GM12874 (cell line): ENCODE measurements around the gene BCL2.

Experiments
- TF ChIP-seq, protein P1 (sequence below): IDR thresholded peaks from 2 replicates; pipeline ENCODE4 v1.5.1; 2011; ENCODE audit warnings: low read depth, mild to moderate bottlenecking, control low read depth, low read length, moderate library complexity; ENCODE audit not compliant: insufficient read depth

BCL2 gene

DNA sequence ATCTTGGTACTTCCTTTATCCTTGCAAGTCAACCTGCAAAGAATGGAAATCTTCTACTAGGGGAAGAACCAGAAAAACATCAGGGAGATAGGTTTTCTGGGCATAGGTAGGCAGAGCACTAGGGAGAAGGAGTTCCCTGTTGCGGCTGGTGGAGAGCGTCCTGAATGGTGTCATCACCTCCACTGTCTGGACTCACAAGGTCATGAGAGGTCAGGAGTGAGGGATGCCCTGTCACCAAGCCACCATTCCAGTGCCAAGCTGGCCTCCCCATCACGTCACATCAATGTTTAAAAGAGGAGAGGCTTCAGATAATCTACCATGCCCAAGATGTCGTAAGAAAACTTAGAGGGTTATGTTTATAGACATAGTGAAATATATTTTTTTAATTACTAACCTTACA lies 72.1 kb downstream of the BCL2 start:
- TF ChIP-seq, protein P1, sequence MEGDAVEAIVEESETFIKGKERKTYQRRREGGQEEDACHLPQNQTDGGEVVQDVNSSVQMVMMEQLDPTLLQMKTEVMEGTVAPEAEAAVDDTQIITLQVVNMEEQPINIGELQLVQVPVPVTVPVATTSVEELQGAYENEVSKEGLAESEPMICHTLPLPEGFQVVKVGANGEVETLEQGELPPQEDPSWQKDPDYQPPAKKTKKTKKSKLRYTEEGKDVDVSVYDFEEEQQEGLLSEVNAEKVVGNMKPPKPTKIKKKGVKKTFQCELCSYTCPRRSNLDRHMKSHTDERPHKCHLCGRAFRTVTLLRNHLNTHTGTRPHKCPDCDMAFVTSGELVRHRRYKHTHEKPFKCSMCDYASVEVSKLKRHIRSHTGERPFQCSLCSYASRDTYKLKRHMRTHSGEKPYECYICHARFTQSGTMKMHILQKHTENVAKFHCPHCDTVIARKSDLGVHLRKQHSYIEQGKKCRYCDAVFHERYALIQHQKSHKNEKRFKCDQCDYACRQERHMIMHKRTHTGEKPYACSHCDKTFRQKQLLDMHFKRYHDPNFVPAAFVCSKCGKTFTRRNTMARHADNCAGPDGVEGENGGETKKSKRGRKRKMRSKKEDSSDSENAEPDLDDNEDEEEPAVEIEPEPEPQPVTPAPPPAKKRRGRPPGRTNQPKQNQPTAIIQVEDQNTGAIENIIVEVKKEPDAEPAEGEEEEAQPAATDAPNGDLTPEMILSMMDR: no peak

DNA sequence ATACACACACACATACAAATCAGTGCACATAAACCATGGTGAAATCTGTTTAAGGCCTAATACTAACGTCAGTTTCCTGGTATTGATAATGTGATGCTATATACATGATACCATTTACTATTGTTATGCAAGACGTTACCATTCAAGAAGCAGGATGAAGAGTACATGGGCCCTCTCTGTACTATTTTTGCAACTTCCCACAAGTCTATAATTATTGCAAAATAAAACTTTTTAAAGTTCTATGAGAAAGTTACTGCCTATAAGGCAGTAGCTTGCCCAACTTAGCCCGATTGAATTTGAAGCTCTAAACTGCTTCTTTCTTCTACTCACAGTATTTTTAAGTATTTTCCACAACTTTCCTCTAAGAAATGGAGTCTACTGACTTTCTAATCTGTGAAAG lies 74.0 kb downstream of the BCL2 start:
- TF ChIP-seq, protein P1: no peak

DNA sequence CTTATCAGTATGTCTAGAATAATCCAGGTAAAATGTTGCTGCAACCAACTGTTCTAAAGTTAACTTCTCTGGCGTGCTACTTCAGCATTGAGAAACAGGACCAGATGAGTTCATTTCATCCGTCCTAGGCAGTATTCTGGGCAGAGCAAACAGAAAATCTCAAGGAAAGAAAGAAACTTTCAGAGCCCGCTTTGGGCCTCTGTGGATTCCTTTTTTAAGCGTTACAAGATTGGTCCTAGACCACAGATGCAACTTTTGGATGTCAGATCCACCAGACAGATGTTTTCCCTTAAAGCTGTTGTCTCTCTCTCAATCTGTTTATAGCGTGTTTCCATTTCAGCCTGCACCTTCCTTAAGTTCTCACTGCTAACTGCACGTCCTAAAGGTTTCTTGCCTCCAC lies 75.0 kb downstream of the BCL2 start:
- TF ChIP-seq, protein P1: no peak

DNA sequence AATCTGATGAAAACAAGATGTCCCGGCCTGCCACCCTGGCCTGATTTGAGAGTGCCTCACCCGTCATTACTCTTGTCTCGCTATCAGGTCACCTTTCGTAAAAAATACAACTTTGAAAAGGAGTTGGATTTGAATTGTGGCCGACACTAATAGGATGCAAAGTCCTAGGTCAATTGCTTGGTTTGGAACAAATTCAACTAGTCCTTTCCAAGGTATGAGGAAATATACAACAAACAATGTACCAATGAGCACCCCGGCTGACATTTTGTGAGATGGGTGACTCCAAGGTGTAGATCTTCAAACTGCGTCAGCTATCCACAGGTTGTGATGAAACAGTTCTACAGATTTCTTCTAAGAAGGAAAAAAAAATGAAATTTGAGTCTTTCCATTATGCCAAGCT lies 77.8 kb downstream of the BCL2 start:
- TF ChIP-seq, protein P1: no peak

DNA sequence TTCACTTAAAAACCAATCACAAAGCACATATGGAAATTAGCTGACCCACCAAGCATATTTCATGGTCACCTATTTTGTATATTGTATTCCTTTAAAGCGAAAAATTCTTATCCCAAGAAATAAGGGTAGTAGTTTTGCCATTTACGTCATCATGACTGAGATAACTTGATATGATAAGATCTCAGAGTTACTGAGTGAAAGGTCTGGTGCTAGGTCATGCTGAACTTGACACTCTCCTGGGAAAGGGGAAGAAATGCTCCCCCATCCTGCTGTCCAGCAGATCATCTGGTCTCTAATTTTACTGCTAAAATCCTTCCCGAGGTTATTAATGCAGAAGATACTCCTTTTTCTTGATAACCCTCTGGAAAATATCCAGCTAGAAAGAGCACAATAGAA lies 78.3 kb downstream of the BCL2 start:
- TF ChIP-seq, protein P1: no peak

DNA sequence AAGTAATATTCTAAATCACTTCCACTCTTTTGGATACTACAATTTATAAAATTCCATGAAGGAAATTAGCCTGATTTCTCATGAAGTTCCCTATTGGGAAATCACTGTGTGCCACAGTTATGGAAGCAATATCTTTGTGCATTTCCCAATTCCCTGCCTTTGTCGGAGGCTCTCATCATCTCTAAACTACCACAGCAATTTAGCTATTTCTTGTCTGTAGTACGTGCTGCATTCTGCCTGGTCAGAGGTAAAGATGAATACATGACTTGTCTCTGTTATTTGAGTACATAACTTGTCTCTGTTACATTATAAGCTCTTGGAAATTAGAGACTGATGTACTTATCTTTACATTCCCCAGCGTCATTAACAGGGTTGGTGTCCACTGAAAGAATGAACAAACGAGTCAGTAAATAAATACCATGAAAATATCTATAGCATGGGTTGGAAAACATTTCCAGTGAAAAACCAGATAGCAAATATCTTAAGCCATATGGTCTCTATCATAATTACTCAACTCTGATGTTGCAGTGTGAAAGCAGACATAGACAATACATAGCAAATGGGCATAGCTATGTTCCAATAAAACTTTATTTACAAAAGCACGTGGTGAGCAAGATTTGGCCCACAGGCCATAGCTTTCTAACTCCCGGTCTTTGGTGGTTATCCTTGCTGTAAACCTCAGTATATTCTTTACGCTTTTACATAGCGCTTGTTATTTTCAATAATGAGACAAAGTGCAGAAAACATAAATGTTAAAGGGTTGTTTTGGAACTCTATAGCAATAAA lies 78.8 kb downstream of the BCL2 start:
- TF ChIP-seq, protein P1: no peak

DNA sequence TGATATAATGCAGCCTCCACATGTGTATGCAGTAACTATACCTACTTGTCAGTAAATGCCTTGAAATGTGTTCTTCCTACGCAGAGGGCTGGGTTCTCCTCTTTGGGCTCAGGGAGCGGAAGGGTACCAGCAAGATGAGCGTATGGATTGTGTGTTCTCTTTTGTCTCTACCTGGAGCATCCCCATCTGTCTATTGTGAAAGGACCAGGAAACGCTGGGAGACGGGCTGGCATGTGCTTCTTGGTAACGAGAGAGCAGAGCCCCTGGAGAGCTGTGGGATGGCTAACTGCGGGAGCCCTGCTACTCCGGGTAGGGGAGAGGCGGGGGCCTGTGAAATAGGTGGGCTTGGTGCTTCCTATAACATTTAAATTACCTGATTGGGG lies 80.9 kb downstream of the BCL2 start:
- TF ChIP-seq, protein P1: no peak
